Thyroid gland (tissue), 4 donors: ENCODE data around the gene KIAA1755. TPM values are rescaled to one million over a fixed set of nuclear protein-coding genes. Genes with fewer than 3 reads are reported as not detected.

Experiments used
- DNase-seq, 2 donors: peaks; one replicate each; pipeline ENCODE4 v3.0.0-alpha.2; 2019
- H3K27ac ChIP-seq, 3 donors: fragments of 200-600 bp; sonication (generic); 1 replicate in 2 of 3; 2 replicates in 1 of 3; pipeline ENCODE4 v1.5.1; 2016 to 2019; ENCODE audit warnings: mild to moderate bottlenecking in 1 of 3, moderate library complexity in 1 of 3
- H3K27me3 ChIP-seq: fragments of 200-600 bp; sonication (generic); one replicate; pipeline ENCODE4 v1.5.1; 2019
- H3K36me3 ChIP-seq, 2 donors: fragments of 200-600 bp; sonication (generic); one replicate each; pipeline ENCODE4 v1.5.1; 2016 to 2019
- H3K4me1 ChIP-seq, 2 donors: fragments of 200-600 bp; sonication (generic); one replicate each; pipeline ENCODE4 v1.5.1; 2017 to 2019
- H3K4me3 ChIP-seq, 3 donors: fragments of 200-600 bp; sonication (generic); replicated peaks in 1 of 3; 1 replicate in 2 of 3; 2 replicates in 1 of 3; pipeline ENCODE4 v1.5.1; 2016; ENCODE audit warnings: mild to moderate bottlenecking in 1 of 3
- H3K9me3 ChIP-seq: fragments of 200-600 bp; sonication (generic); one replicate; pipeline ENCODE4 v1.5.1; 2017
- CTCF ChIP-seq, 6 experiments: fragments of 200-600 bp in 3 of 6; fragments of 450-650 bp in 3 of 6; sonication (generic) in 3 of 6; IDR thresholded peaks; one replicate each; pipeline ENCODE4 v1.5.1; 2016 to 2019; ENCODE audit warnings: antibody characterized with exemption in 6 of 6, mild to moderate bottlenecking in 2 of 6, inconsistent platforms in 1 of 6, moderate library complexity in 1 of 6
- POLR2A ChIP-seq, 2 donors: fragments of 450-650 bp; IDR thresholded peaks; one replicate each; pipeline ENCODE4 v1.6.1; 2017; ENCODE audit warnings: antibody characterized with exemption in 2 of 2, mild to moderate bottlenecking in 2 of 2, moderate library complexity in 1 of 2
- WGBS, 2 donors: methylation state at CpG; one replicate each; pipeline ENCODE4 v1.1.5; 2017; 5-methylcytosine and 5-hydroxymethylcytosine counted together
- intact Hi-C: fragments of 100-400 bp; cut with DNase I; formaldehyde crosslinking; loops from one replicate; pipeline ENCODE4 v1.15.1; 2023
- total RNA-seq, 4 donors: library from RNA; depleted of rRNA; stranded (reverse); fragments of >200 nt; gene quantifications; one replicate each; pipeline ENCODE4 v1.2.3, GENCODE V29; 2016

KIAA1755 gene
- total RNA-seq, 4 donors from 2014 or later = 1.0 to 5.5 (median 1.7) TPM

GRCh38 chr20:38203337-38203980 lies 57.1 kb downstream of the KIAA1755 start:
- no peak for DNase-seq
- Histone ChIP-seq H3K27ac (no peak overlapping the region), H3K9me3 (no peaks in the 10 kb centered on the region), H3K4me3 (no peak overlapping the region), H3K27me3 (no peaks in the 10 kb centered on the region), H3K36me3 (no peaks in the 10 kb centered on the region), H3K4me1 (no peaks in the 10 kb centered on the region)
- intact Hi-C loops = no loop called here
- TF ChIP-seq CTCF (IDR thresholded peaks at IDR 0.05) = no peak
- no peak for TF ChIP-seq POLR2A (IDR thresholded peaks at IDR 0.05)
- 83 to 87% methylated on average over 6 of the region's 6 CpGs for whole genome bisulfite sequencing, 2 donors

- Histone ChIP-seq H3K4me3 (no peak overlapping the region), H3K27ac (no peak overlapping the region), H3K36me3 (no peaks in the 10 kb centered on the region), H3K9me3 (no peaks in the 10 kb centered on the region), H3K4me1 (no peaks in the 10 kb centered on the region), H3K27me3 (no peaks in the 10 kb centered on the region)
- WGBS, 2 donors = 88 to 92% methylated on average over 8 of the region's 8 CpGs
- DNase-seq = no peak
- TF ChIP-seq CTCF (IDR thresholded peaks at IDR 0.05) = no peak
- no peak for TF ChIP-seq POLR2A (IDR thresholded peaks at IDR 0.05)
- intact Hi-C loops = no loop called here
These were observed 57.6 kb downstream of the KIAA1755 start for GRCh38 chr20:38202982-38203293.

GRCh38 chr20:38202153-38202981 lies 58.2 kb downstream of the KIAA1755 start:
- H3K36me3 ChIP-seq = no peaks in the 10 kb centered on the region
- 85 to 87% methylated on average over 12 of the region's 12 CpGs for WGBS, 2 donors
- H3K9me3 ChIP-seq = no peaks in the 10 kb centered on the region
- intact Hi-C loops = no loop called here
- H3K4me1 ChIP-seq = no peaks in the 10 kb centered on the region
- H3K27me3 ChIP-seq = no peaks in the 10 kb centered on the region
- no peak overlapping the region for H3K27ac ChIP-seq
- DNase-seq = no peak
- no peak overlapping the region for H3K4me3 ChIP-seq
- TF ChIP-seq CTCF (IDR thresholded peaks at IDR 0.05) (no peak), POLR2A (IDR thresholded peaks at IDR 0.05) (no peak)

- Histone ChIP-seq H3K4me3 (no peak overlapping the region), H3K27me3 (no peaks in the 10 kb centered on the region), H3K4me1 (peaks cover 0 to 2% of the 10 kb centered on the region in 2 donors), H3K9me3 (no peaks in the 10 kb centered on the region), H3K27ac (no peak overlapping the region), H3K36me3 (no peaks in the 10 kb centered on the region)
- no peak for DNase-seq
- intact Hi-C loops = no loop called here
- 84 to 100% methylated on average over 1 to 6 of the region's 6 CpGs for WGBS, 2 donors
- no peak for TF ChIP-seq CTCF (IDR thresholded peaks at IDR 0.05)
- no peak for TF ChIP-seq POLR2A (IDR thresholded peaks at IDR 0.05)
These were observed 59.2 kb downstream of the KIAA1755 start for GRCh38 chr20:38201356-38201755.

- DNase-seq = no peak
- no peaks in the 10 kb centered on the region for H3K36me3 ChIP-seq
- H3K9me3 ChIP-seq = no peaks in the 10 kb centered on the region
- H3K4me3 ChIP-seq = no peak overlapping the region
- no peaks in the 10 kb centered on the region for H3K27me3 ChIP-seq
- no peak overlapping the region for H3K27ac ChIP-seq
- 69% methylated on average over 3 of the region's 3 CpGs; no CpG with 5 or more reads in 1 of the 2 donors for WGBS, 2 donors
- intact Hi-C loops = no loop called here
- H3K4me1 ChIP-seq = peaks cover 0 to 4% of the 10 kb centered on the region in 2 donors
- TF ChIP-seq CTCF (IDR thresholded peaks at IDR 0.05) (no peak), POLR2A (IDR thresholded peaks at IDR 0.05) (no peak)
These were observed 59.9 kb downstream of the KIAA1755 start for GRCh38 chr20:38200646-38201045.
